Cerebellar nuclear complex (tissue), 1 donor: Measurements from ENCODE around the gene FAXC.
"Not testable (repeated sequence)": the region's sequence is repeated elsewhere in the genome, so short reads cannot be mapped to it uniquely, and the experiment has no call there.

Experiments
- DNase-seq, 2 experiments: peaks; one replicate each; lab custom pipeline; 2025; lab: John Stamatoyannopoulos, UW

FAXC gene

DNA sequence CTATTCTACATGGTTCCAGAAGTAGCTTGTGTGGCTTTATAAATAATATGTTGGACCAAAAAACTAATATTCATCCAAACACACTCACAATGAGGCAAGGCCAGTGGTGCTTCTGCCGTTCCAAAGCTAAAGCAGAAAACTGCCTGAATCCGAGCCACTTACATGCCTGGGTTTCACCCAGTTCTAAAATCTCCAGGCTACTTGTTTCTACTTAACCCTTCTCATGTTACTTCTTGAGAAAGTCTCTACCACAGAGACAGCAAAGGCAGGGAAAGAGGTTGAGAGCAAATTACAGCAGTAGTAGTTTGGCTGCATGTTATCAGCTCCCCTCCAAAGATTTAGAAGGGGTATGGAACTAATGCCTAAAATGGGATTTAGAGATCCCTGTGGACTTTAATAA, 62.0 kb downstream of the FAXC start:
- DNase-seq, result no peak

- no peak for DNase-seq
Measured at GRCh38 chr6:99285881-99286280, 63.6 kb downstream of the FAXC start.

- DNase-seq, result no peak
Measured at GRCh38 chr6:99282479-99283062, 66.9 kb downstream of the FAXC start.

DNA sequence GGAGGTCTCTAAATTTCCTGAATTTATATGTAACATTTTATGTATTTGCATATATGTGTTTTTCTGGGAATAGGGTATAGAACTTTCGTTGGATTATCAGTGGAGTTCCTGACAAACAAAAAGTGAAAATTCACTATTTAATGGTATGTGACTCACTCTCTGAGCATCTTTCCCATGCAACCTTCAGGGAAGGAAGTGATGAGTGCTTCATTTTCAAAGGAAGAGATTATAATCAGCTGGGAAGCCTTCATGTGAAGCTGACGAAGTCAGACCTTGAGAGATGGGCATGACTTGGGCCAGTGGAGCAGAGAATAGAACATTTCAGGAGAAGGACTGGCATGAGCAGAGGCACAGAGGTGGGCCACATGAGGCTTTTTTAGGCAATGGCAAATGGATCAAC, 72.7 kb downstream of the FAXC start:
- no peak for DNase-seq

- no peak for DNase-seq
Measured at GRCh38 chr6:99270826-99271225, 78.6 kb downstream of the FAXC start.

DNA sequence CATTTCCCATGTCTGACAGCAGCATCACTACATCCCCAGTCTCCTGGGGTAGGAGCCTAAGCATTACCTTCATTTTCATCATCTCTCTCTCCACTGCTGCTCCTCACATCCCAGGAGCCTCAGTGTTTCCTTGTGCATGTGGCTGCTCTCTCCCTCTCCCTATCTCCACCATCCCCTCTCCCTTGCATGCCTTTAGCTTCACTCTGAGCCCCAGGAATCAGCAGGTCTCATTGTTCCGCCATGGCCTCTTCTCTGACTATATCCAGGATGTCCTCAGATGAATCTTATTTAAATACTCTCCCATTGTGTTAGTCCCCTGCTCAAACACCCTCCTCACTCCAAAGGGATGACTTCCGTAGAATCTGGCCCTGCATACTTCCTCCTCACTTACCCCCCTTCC, 79.4 kb downstream of the FAXC start:
- no peak for DNase-seq

GRCh38 chr6:99269207-99269606, 80.3 kb downstream of the FAXC start:
- no peak for DNase-seq

- not testable (repeated sequence) for DNase-seq
Measured at GRCh38 chr6:99266996-99267395, 82.5 kb downstream of the FAXC start.

GRCh38 chr6:99265447-99265846, 84.0 kb downstream of the FAXC start:
- not testable (repeated sequence) for DNase-seq

DNA sequence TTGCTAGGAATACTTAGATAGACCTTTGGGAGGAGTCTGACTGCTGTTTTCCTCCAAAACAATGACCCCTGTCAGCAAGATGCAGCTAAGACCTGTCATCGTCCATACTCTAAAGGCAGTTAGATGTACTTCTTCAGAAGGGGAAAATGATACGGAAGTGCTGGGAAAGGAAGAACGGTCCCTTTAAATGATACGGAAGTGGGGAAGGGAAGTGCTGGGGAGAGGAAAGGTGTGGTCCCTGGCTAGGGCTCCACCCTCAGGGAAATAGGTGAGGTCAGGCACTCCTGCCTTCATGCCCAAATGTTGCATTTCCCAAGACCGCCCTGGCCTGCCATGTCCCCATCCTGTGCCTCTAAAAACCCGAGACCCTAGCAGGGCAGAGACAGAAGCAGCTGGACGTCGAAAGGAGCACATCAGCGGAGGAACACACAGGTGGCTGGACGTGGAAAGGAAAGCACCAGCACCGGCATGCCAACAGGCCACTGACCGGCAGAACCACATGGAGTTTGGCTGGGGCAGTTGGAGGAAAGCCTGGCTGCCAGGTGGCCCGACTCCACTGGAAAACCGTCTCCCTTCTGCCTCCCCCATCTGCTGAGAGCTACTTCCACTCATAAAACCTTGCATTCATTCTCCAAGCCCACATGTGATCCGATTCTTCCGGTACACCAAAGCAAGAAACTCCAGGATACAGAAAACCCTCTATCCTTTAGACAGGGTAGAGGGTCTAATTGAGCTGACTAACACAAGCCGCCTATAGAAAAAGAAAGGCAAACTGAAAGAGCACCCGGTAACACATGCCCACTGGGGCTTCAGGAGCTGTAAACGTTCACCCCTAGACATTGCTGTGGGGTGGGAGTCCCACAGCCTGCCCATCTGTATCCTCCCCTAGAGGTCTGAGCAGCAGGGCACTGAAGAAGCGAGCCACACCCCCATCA, 94.6 kb downstream of the FAXC start:
- peak; percentile 49 to 86 for DNase-seq

DNA sequence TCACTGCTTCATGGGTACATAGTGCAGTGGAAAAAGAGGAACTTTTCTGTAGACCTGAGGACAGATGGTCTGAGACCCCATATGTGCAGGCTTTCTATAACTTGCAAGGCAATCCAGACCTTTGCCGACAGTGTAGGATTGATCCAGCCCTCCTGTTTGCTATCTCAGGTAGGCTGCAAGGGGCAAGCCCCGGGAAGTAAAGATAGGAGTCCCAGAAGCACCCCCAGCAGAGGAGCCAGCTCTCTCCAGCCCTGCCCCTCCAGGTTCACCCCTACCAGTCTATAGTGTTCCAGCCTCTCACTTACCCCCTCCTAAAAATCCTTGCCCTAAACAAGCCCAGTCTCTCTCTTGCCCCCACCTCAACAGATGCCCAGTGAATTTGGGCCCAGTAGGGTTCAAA, 96.2 kb downstream of the FAXC start:
- no peak for DNase-seq

DNA sequence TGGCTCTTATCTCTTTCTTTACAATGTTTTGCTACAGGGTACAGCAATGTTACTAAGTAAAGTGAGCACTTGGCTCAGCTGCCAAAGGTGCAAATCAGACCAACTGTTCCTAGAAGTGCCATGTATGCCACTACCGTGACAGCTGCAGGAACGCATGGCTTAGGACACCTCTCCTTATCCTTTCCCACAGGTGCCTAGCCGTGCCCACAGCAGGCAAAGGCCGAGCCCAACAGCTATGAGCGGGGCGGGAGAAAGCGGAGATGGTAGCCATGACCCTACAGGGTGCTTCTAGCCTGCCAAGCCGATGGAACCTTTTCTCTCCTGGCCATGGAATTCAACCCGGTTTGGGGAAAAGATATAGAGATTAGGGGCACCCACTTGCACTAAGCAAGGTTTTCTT, 97.1 kb downstream of the FAXC start:
- DNase-seq, result no peak

GRCh38 chr6:99250476-99250875, 99.0 kb downstream of the FAXC start:
- DNase-seq, result peak in 1 of 2 experiments; percentile 22

- no peak for DNase-seq
Measured at GRCh38 chr6:99246602-99247001, 102.9 kb downstream of the FAXC start.

DNA sequence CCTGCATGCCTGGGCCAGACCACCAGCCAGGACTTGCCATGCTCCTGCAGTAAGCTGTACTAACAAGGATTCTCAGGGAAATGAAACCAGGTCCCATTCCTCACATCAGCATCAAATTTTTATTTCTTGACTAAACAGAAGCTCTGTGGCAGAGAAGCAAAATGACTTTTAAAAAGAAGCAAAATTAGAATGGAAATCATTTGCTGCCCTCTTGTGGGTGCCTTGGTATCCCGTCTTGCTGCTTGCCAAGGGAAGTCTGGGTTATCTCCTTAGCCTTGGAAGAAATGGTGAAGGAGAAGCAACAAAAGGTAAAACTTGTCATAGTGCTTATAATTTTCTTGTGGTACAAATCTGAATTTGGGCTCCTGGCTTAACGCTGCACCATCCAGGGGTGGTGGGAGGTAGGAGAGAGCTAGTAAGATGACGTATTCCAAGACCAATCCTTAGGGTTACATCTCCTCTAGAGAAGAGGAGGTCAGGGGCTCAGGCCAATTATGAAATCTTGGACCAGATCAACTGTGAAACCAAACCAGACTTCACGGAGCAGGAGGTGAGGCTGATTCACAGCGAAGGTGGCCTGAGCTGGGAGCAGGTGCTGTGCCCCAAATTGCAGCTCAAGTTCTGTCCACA, 107.5 kb downstream of the FAXC start:
- DNase-seq, result no peak

DNA sequence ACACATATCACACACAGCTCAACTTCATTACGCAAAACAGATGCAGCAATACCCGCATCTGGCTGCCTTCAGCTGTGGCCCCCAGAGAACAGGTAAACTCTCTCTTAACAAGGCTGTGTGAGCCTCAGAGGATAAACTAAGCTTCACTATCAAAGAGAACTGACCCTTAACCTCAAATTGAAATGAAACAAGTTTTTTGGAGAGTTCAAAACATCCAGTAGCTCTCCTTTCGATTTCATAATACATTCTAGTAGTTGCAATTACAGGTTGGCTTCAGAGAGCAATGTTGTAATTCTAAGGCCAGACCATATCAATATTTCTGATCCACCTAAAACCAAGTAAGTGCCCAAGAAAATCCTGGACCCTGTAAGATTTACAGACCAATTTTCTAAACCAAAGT, 113.5 kb downstream of the FAXC start:
- DNase-seq, result no peak

DNA sequence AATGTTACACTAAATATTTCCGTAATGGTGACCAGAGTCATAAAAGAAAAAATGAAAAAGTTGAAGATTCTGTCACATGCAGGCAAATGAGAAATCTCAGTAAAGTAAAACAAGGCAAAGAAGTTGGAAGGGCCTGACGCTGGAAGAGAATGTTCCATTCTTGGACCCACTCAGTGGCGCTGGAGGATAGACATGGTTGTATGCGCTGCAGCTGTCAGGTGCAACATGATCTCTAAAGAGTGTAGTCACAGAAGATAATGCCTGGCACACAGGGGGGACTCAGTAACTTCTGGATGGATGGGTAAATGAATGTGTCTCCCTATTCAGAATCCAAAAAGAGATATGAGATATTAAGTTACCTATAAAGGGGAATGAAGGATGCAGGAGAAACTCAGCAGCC, 116.3 kb downstream of the FAXC start:
- no peak for DNase-seq

- DNase-seq, result no peak
Measured at GRCh38 chr6:99232056-99232455, 117.4 kb downstream of the FAXC start.

GRCh38 chr6:99225172-99225571, 124.3 kb downstream of the FAXC start:
- no peak for DNase-seq
